Activated CD8-positive, alpha-beta memory T cell treated with anti-CD3 and anti-CD28 coated beads for 24 hours (primary cell): Measurements from ENCODE around the gene NCK2.

Experiments
- DNase-seq: peaks from one replicate; pipeline ENCODE4 v3.0.0-alpha.2; 2020

Gene NCK2

GRCh38 chr2:105744909-105745853 lies at the start of gene NCK2:
NCK2 (plus strand) TSS chr2:105744912; CDS start chr2:105855064, 110,152 bp downstream.
- DNase-seq: peak; percentile 77

- DNase-seq: no peak
Measured at GRCh38 chr2:105697781-105698449, 46.8 kb upstream of the NCK2 start.

GRCh38 chr2:105698820-105699219 lies 45.9 kb upstream of the NCK2 start:
- DNase-seq: no peak

- DNase-seq: no peak
Measured at GRCh38 chr2:105701042-105701441, 43.7 kb upstream of the NCK2 start.

GRCh38 chr2:105708697-105709096 lies 36.0 kb upstream of the NCK2 start:
- no peak for DNase-seq

GRCh38 chr2:105711394-105711793 lies 33.3 kb upstream of the NCK2 start:
- no peak for DNase-seq

- no peak for DNase-seq
Measured at GRCh38 chr2:105712166-105712915, 32.4 kb upstream of the NCK2 start.

- DNase-seq: no peak
Measured at GRCh38 chr2:105712981-105713596, 31.6 kb upstream of the NCK2 start.

GRCh38 chr2:105714141-105714540 lies 30.6 kb upstream of the NCK2 start:
- DNase-seq: no peak

GRCh38 chr2:105718846-105719481 lies 25.7 kb upstream of the NCK2 start:
- DNase-seq: no peak

GRCh38 chr2:105721991-105722511 lies 22.7 kb upstream of the NCK2 start:
- DNase-seq: no peak

GRCh38 chr2:105722726-105723297 lies 21.9 kb upstream of the NCK2 start:
- no peak for DNase-seq

GRCh38 chr2:105723431-105723830 lies 21.3 kb upstream of the NCK2 start:
- no peak for DNase-seq

- no peak for DNase-seq
Measured at GRCh38 chr2:105725388-105725787, 19.3 kb upstream of the NCK2 start.

- no peak for DNase-seq
Measured at GRCh38 chr2:105730170-105730569, 14.5 kb upstream of the NCK2 start.

- DNase-seq: no peak
Measured at GRCh38 chr2:105731511-105731910, 13.2 kb upstream of the NCK2 start.

GRCh38 chr2:105732101-105732500 lies 12.6 kb upstream of the NCK2 start:
- no peak for DNase-seq

- DNase-seq: no peak
Measured at GRCh38 chr2:105732955-105733607, 11.6 kb upstream of the NCK2 start.

- DNase-seq: no peak
Measured at GRCh38 chr2:105733875-105734274, 10.8 kb upstream of the NCK2 start.

- DNase-seq: no peak
Measured at GRCh38 chr2:105734762-105735538, 9.8 kb upstream of the NCK2 start.
